ENCODE data around the gene NRDC.
"Not testable (repeated sequence)": the region's sequence is repeated elsewhere in the genome, so short reads cannot be mapped to it uniquely, and the experiment has no call there.

NRDC gene

GRCh38 chr1:51897699-51898031 lies 19.1 kb upstream of the NRDC start:
- DNase-seq: no peak

DNA sequence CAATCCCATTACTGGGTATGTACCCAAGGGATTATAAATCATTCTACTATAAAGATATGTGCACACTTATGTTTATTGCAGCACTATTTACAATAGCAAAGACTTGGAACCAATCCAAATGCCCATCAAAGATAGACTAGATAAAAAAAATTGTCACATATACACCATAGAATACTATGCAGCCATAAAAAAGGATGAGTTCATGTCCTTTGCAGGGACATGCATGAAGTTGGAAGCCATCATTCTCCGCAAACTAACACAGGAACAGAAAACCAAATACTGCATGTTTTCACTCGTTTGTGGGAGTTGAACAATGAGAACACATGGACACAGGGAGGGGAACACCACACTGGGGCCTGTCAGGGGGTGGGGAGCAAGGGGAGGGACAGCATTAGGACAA lies 16.2 kb upstream of the NRDC start:
- not testable (repeated sequence) for DNase-seq

- no peak for DNase-seq
Observed at GRCh38 chr1:51878308-51878615, 265 bp downstream of the NRDC start.

DNA sequence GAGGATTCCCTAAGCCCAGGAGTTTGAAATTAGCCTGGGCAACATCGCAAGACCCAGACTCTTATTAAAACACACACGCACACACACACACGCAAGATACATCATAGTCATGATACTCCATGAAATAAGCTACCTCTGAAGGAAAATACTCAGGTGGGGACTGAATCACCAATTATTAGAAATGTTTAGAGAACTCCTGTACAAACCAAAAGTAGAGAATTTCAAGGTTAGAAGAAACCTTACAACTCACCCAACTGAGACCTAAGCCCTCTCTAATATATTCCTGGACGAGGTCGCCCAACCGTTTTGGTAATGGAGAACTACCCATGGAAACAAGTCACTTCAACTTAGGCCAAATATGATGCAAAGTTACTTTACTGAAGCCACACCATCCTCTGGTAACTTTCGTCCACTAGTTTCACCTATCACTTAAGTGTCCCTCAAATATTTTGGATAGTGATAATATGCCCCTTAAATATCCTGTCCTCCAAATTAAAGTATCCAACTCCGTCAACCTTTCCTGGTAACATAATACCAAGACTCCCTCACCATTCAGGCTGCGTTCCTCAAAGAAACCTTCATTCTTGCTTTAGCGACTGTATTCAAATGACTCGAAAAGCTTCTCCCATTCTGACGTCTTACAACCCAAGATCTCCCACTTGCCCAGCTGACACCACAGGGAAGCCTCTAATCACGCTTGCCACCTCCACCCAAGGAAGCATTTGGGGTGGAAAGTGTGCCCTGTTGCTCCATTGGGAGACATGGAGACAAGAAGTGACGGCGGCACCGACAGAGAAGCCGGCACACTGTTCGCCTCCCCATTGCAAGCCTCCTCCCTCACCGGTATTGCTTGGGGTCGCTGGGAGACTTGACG lies 856 bp downstream of the NRDC start:
- no peak for DNase-seq

DNA sequence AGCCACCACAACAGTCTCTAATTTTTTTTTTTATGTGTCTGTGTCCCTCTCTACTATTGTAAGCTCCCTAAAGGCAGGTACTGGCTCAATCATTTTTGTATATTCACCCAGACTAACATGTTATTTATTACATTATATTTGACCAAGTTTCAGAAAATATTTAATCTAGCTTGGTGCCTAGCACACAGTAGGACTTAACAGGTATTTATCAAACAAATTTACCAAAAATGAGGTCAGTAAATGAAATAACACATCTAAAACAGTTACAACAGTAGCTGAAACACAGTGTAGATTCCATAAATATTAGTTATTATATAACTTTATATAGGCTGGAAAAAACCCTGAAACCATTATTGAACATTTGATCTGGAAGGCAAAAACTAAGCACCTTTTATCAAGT lies 2.7 kb downstream of the NRDC start:
- DNase-seq: no peak

GRCh38 chr1:51875291-51875772 lies 3.2 kb downstream of the NRDC start:
- no peak for DNase-seq

DNA sequence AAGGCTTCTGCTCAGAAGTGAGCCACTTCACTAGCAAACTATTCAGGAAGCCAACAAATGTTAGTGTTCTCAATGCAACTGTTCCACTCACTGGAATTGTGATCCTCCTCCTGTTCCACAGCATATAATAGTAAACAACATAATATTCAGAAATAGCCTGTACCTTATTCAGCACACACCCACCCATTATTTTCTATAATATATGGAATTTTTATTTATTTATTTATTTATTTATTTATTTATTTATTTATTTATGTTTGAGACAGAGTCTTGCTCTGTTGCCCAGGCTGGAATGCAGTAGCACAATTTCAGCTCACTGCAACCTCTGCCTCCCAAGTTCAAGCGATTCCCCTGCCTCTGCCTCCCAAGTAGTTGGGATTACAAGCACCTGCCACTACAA lies 5.3 kb downstream of the NRDC start:
- DNase-seq: not testable (repeated sequence)

DNA sequence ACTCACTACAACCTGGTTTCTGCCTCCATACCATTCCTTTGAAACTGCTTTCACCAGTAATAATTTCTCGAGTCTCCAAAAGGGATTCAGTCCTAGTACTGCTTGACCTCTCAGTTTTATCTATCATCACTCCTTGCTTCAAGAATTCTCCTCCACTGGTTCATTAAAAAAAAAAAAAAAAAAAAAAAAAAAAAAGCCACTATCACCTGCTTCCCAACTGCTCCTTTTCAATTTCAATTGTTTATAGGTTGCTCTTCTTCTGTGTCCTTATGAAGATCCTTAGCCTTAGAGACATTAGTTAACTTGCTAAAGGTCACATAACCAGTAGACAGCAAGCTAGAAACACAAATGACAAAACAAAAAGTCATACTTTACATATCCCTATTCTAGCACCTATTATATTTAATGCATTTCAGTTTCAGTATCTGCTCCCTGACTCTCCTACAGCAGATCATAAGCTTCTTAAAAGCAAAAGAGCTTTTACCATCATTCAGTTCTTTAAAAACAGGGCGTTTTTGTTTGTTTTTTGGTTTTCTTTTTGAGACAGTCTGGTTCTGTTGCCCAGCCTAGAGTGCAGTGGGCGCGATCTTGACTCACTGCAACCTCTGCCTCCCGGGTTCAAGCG lies 7.1 kb downstream of the NRDC start:
- no peak for DNase-seq

GRCh38 chr1:51870603-51871350 lies 7.8 kb downstream of the NRDC start:
- no peak for DNase-seq

DNA sequence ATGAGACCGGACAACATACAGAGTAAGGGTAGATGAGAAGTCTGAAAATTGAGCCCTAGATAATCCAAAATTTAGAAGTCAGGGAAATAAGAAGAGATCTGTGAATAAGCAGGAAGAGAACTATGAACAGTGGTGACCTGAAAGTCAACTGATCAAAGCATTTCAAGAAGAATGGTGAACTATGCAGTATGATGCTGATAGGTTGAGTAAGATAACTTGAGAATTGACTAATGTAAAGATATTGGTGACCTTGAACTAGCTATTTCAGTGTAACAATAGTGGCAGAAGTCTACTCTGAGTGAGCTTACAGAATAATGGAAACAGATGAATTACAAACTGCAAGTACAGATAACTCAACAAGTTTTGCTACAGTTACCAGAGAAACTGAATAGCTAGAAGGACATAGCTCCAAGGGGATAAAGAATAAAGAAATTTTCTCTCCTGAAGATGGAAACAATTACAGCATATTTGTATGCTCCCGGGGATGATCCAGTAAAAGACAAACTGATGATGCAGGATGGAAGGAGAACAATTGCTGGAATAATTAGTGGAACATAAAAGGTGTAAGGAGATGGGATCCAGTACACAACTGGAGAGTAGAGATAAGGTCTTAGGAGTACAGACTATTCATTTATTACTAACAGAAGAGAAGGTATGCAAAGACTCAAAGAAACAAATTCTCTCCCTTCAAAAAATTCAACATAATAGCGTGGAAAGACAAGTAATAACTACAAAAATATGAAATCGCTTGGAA lies 10.9 kb downstream of the NRDC start:
- DNase-seq: no peak

GRCh38 chr1:51863384-51863783 lies 15.1 kb downstream of the NRDC start:
- no peak for DNase-seq

DNA sequence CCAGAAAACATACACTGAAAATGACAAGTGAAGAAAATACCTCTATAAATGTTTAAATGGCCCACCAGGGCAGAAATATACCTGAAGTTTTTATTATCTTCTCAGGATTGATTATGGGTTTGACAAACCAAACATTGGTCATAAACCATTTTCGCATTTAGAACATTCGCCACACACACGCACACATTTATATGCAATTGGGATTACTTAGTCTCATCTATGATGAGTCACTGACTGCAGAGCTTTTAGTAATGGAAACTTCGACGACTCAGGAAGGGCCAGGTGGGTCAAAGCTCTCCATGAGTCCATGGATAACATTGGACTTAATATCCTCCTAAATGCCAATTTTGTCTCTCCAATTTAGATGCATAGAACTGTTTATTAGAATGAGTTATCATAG lies 16.9 kb downstream of the NRDC start:
- no peak for DNase-seq

GRCh38 chr1:51859735-51860134 lies 18.8 kb downstream of the NRDC start:
- no peak for DNase-seq

DNA sequence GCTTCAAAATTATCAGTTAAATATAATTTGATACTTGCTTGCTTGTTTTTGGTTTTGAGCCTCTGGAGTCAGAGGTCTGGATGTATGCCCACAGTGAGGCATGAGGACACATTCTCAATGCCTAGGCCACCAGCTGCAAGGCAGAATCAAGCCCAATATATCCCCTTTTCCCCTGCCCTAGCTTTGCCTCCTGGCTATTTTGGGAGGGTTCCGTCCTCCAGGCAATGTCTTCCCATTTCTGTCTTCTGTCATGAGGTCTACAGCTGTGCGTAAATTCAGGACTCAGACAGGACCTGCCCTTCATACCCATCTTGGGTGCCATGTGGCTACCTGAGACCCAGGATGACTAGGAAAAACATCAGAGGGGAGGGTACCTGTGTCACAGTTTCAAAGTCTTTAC lies 19.2 kb downstream of the NRDC start:
- no peak for DNase-seq

- no peak for DNase-seq
Observed at GRCh38 chr1:51858892-51859291, 19.6 kb downstream of the NRDC start.

DNA sequence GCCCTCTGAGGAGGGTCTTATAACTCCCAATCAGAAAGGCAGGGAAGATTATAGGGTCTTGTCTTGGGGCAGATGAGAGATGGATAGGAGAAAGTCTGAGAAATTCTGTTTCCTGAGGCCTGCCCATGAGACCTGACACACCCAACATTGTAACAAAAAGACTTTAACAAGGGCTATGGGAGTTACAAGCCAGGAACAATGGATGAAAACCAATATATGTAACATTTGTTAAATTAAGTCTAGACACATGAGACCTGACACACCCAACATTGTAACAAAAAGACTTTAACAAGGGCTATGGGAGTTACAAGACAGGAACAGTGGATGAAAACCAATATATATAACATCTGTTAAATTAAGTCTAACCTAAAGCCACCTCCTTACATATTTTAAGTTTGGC lies 21.8 kb downstream of the NRDC start:
- no peak for DNase-seq

DNA sequence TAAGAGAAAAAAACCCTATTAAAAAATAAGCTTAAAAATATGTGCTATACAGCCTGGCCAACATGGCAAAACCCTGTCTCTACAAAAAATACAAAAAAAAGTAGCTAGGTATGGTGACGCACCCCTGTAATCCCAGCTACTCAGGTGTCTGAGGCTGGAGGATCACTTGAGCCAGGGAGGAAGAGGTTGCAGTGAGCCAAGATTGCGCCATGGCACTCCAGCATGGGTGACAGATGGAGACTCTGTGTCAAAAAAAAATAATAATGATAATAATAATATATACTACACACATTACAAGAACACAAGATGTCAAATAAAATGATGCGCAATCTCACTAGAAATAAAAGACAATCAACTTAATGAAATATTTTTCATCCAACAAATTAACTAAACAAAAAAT lies 22.9 kb downstream of the NRDC start:
- no peak for DNase-seq

DNA sequence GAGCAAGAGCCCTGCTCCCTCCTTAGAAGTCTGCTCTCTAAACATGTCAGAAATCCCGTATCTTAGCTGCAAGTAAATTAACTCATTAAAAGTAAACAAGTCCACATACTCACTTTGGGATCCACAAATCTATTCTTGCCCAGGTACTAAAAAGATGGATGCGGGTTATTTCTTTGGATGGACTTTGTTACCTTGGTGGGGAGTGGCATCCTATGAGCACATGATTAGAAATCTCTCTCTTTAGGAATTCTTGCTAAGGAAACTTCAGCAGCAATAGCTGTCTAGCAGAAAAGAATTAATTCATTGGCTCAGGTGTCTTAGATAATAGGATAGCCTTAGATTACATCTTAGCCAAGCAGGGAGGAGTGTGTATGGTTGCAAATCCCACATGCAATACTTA lies 25.2 kb downstream of the NRDC start:
- DNase-seq: no peak

DNA sequence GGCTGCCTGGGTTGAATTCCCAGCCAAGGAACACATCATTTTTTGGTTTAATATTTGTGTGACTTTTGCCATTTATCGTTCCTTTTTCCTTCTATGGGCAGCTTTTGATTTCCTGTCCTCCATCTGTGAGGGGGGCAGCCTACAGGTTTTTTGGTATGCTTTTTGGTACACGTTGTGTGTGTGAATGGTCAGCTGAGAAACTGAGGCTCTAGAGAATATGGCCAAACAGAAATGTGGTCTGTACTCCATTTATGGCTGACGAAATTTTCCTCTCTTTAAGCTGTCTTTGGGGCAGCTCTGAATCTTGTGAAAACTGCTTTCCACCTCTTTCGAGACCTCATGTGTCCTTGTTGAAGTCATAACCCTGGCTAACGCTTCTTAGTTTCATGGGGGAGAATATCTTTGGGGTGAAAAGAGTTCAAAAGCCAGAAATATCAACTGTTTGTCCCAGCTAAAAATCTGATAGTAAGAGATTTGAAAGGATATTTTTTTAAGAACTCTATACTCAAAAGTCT lies 26.6 kb downstream of the NRDC start:
- no peak for DNase-seq

- DNase-seq: no peak
Observed at GRCh38 chr1:51850420-51851223, 27.9 kb downstream of the NRDC start.

DNA sequence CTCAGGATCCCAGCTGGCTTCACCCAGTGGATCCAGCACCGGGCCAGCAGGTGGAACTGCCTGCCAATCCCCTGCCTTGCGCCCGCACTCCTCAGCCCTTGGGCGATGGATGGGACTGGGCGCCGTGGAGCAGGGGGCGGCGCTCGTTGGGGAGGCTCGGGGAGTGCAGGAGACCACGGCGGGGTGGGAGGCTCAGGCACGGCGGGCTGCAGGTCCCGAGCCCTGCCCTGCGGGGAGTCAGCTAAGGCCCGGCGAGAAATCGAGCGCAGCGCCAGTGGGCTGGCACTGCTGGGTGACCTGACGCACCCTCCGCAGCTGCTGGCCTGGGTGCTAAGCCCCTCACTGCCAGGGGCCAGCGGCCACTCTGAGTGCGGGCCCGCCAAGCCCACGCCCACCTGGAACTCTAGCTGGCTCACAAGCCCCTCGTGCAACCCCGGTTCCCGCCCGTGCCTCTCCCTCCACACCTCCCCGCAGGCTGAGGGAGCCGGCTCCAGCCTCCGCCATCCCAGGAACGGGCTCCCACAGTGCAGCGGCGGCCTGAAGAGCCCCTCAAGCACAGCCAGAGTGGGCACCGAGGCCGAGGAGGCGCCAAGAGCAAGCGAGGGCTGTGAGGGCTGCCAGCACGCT lies 31.1 kb downstream of the NRDC start:
- DNase-seq: no peak

Measured in right kidney (tissue), 1 donor.